ENCODE measurements around the gene RGS10.

Gene RGS10

GRCh38 chr10:119481781-119482426 lies 60.6 kb downstream of the RGS10 start:
- in situ Hi-C loops (cut with MboI; ENCODE audit: low sequenced_read_pairs, unreplicated experiment), result no loop called here
- DNase-seq (ENCODE audit: low spot score), result no peak
- no peak for TF ChIP-seq CTCF (IDR thresholded peaks at IDR 0.05; ENCODE audit: borderline replicate concordance, control extremely low read depth, extremely low read depth, insufficient read depth, missing control alignments)

GRCh38 chr10:119480667-119481066 lies 61.9 kb downstream of the RGS10 start:
- DNase-seq (ENCODE audit: low spot score), result no peak
- in situ Hi-C loops (cut with MboI; ENCODE audit: low sequenced_read_pairs, unreplicated experiment), result no loop called here
- TF ChIP-seq CTCF (IDR thresholded peaks at IDR 0.05; ENCODE audit: borderline replicate concordance, control extremely low read depth, extremely low read depth, insufficient read depth, missing control alignments), result no peak

- DNase-seq (ENCODE audit: low spot score), result no peak
- TF ChIP-seq CTCF (IDR thresholded peaks at IDR 0.05; ENCODE audit: borderline replicate concordance, control extremely low read depth, extremely low read depth, insufficient read depth, missing control alignments), result no peak
- in situ Hi-C loops (cut with MboI; ENCODE audit: low sequenced_read_pairs, unreplicated experiment), result no loop called here
Measured at GRCh38 chr10:119479532-119479931, 63.0 kb downstream of the RGS10 start.

- no peak for DNase-seq (ENCODE audit: low spot score)
- in situ Hi-C loops (cut with MboI; ENCODE audit: low sequenced_read_pairs, unreplicated experiment), result no loop called here
- no peak for TF ChIP-seq CTCF (IDR thresholded peaks at IDR 0.05; ENCODE audit: borderline replicate concordance, control extremely low read depth, extremely low read depth, insufficient read depth, missing control alignments)
Measured at GRCh38 chr10:119478811-119479341, 63.6 kb downstream of the RGS10 start.

GRCh38 chr10:119478111-119478802 lies 64.3 kb downstream of the RGS10 start:
- in situ Hi-C loops (cut with MboI; ENCODE audit: low sequenced_read_pairs, unreplicated experiment), result no loop called here
- DNase-seq (ENCODE audit: low spot score), result no peak
- TF ChIP-seq CTCF (IDR thresholded peaks at IDR 0.05; ENCODE audit: borderline replicate concordance, control extremely low read depth, extremely low read depth, insufficient read depth, missing control alignments), result no peak

- in situ Hi-C loops (cut with MboI; ENCODE audit: low sequenced_read_pairs, unreplicated experiment), result no loop called here
- DNase-seq (ENCODE audit: low spot score), result no peak
- TF ChIP-seq CTCF (IDR thresholded peaks at IDR 0.05; ENCODE audit: borderline replicate concordance, control extremely low read depth, extremely low read depth, insufficient read depth, missing control alignments), result no peak
Measured at GRCh38 chr10:119477444-119477843, 65.1 kb downstream of the RGS10 start.
